HepG2 (cell line): ENCODE results near the gene MTREX. TPM values are rescaled to one million over a fixed set of nuclear protein-coding genes. Genes with fewer than 3 reads are reported as not detected.

Source experiments
- PAF1 ChIP-seq: IDR thresholded peaks from 2 replicates; pipeline ENCODE4 v1.6.1; 2016; ENCODE audit warnings: missing genetic modification reagents, missing compliant biosample characterization
- POLR2AphosphoS2 ChIP-seq: IDR thresholded peaks from 2 replicates; pipeline ENCODE4 v1.6.1; 2011; ENCODE audit warnings: low read depth, low read length, improper control_type of control experiment
- SRSF4 ChIP-seq: fragments of 200-400 bp; formaldehyde crosslinking; IDR thresholded peaks from one replicate; pipeline ENCODE4 v1.6.1; 2018; ENCODE audit warnings: mild to moderate bottlenecking, low read depth, low read length, moderate library complexity; ENCODE audit not compliant: poor library complexity, severe bottlenecking
- WIZ ChIP-seq: sonication (generic); formaldehyde crosslinking; IDR thresholded peaks from 2 replicates; pipeline ENCODE4 v1.5.1; 2020; ENCODE audit warnings: mild to moderate bottlenecking, missing genetic modification reagents
- ZNF484 ChIP-seq: sonication (generic); formaldehyde crosslinking; IDR thresholded peaks from 2 replicates; pipeline ENCODE4 v1.5.1; 2020; ENCODE audit warnings: mild to moderate bottlenecking, low read depth, missing genetic modification reagents, borderline replicate concordance
- polyA plus RNA-seq, 8 experiments: library from polyadenylated mRNA; depleted of rRNA in 3 of 8; stranded (reverse) in 7 of 8; unstranded in 1 of 8; fragments of >200 nt; fragmentation: Illumina TruSeq in 4 of 8; extraction: Trizol in 4 of 8; gene quantifications; 2 replicates each; pipeline versions ENCODE4 v1.2.1 to v1.2.3, GENCODE V29; 2011 to 2016; ENCODE audit warnings: low read depth in 4 of 8, missing spikeins in 1 of 8, mixed read lengths in 1 of 8; ENCODE audit not compliant: insufficient read depth in 1 of 8
- total RNA-seq, 5 experiments: library from RNA; depleted of rRNA; stranded (reverse); fragments of >200 nt; fragmentation: Illumina TruSeq; extraction: Trizol; gene quantifications; 2 replicates each; pipeline ENCODE4 v1.2.3, GENCODE V29; 2016; ENCODE audit warnings: low read depth in 1 of 5
- TF ChIP-seq, protein P1 (sequence below): sonication (generic); formaldehyde crosslinking; IDR thresholded peaks from 2 replicates; pipeline ENCODE4 v1.5.1; 2020; ENCODE audit warnings: mild to moderate bottlenecking, missing genetic modification reagents, borderline replicate concordance
- TF ChIP-seq, protein P2 (sequence below): IDR thresholded peaks from 2 replicates; pipeline ENCODE4 v1.6.1; 2016; ENCODE audit warnings: mild to moderate bottlenecking
- TF ChIP-seq, protein P3 (sequence below): sonication (generic); formaldehyde crosslinking; IDR thresholded peaks from 2 replicates; pipeline ENCODE4 v1.8.1; 2023; ENCODE audit warnings: mild to moderate bottlenecking, inconsistent platforms, moderate library complexity, missing genetic modification reagents, borderline replicate concordance
- TF ChIP-seq, protein P4 (sequence below): sonication (generic); formaldehyde crosslinking; IDR thresholded peaks from 2 replicates; pipeline ENCODE4 v1.8.0; 2022; ENCODE audit warnings: mild to moderate bottlenecking, missing genetic modification reagents, moderate library complexity
- TF ChIP-seq, protein P5 (sequence below): sonication (generic); formaldehyde crosslinking; IDR thresholded peaks from 2 replicates; pipeline ENCODE4 v1.5.1; 2020; ENCODE audit warnings: mild to moderate bottlenecking, missing genetic modification reagents, borderline replicate concordance
- TF ChIP-seq, protein P6 (sequence below): IDR thresholded peaks from 2 replicates; pipeline ENCODE4 v1.6.1; 2016; ENCODE audit warnings: low read depth
- TF ChIP-seq, protein P7 (sequence below): sonication (generic); formaldehyde crosslinking; IDR thresholded peaks from 2 replicates; pipeline ENCODE4 v1.9.0; 2021; ENCODE audit warnings: missing genetic modification reagents, borderline replicate concordance
- TF ChIP-seq, protein P8 (sequence below): sonication (generic); formaldehyde crosslinking; IDR thresholded peaks from 2 replicates; pipeline ENCODE4 v1.5.1; 2020; ENCODE audit warnings: mild to moderate bottlenecking, moderate library complexity, missing genetic modification reagents

Gene MTREX
- total and polyA plus RNA-seq, 2 of the 13 experiments (the other 11 are each of a cell fraction or from before 2014, with no cell fraction given) = 16.4 to 91.5 TPM

DNA sequence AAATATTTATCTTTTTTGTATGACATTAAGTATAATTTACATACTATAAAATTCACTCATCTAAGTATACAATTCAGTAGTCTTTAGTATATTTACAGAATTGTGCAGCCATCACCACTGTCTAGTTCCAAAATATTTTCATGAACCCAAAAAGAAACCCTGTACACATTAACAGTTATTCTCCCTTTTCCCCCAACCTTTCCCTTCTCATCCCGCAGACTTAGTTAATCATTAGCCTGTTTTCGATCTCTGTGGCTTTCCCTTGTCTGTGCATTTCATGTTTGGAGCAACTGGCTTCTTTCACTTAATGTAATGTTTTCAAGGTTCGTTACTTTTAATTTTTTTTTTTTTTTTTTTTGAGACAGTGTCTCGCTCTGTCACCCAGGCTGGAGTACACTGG is 37.5 kb downstream of the MTREX start (continued):
- TF ChIP-seq, protein P1, sequence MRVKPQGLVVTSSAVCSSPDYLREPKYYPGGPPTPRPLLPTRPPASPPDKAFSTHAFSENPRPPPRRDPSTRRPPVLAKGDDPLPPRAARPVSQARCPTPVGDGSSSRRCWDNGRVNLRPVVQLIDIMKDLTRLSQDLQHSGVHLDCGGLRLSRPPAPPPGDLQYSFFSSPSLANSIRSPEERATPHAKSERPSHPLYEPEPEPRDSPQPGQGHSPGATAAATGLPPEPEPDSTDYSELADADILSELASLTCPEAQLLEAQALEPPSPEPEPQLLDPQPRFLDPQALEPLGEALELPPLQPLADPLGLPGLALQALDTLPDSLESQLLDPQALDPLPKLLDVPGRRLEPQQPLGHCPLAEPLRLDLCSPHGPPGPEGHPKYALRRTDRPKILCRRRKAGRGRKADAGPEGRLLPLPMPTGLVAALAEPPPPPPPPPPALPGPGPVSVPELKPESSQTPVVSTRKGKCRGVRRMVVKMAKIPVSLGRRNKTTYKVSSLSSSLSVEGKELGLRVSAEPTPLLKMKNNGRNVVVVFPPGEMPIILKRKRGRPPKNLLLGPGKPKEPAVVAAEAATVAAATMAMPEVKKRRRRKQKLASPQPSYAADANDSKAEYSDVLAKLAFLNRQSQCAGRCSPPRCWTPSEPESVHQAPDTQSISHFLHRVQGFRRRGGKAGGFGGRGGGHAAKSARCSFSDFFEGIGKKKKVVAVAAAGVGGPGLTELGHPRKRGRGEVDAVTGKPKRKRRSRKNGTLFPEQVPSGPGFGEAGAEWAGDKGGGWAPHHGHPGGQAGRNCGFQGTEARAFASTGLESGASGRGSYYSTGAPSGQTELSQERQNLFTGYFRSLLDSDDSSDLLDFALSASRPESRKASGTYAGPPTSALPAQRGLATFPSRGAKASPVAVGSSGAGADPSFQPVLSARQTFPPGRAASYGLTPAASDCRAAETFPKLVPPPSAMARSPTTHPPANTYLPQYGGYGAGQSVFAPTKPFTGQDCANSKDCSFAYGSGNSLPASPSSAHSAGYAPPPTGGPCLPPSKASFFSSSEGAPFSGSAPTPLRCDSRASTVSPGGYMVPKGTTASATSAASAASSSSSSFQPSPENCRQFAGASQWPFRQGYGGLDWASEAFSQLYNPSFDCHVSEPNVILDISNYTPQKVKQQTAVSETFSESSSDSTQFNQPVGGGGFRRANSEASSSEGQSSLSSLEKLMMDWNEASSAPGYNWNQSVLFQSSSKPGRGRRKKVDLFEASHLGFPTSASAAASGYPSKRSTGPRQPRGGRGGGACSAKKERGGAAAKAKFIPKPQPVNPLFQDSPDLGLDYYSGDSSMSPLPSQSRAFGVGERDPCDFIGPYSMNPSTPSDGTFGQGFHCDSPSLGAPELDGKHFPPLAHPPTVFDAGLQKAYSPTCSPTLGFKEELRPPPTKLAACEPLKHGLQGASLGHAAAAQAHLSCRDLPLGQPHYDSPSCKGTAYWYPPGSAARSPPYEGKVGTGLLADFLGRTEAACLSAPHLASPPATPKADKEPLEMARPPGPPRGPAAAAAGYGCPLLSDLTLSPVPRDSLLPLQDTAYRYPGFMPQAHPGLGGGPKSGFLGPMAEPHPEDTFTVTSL (CRISPR knock-in tag) = no peak
- no peak for TF ChIP-seq WIZ (CRISPR knock-in tag)
- TF ChIP-seq, protein P2, sequence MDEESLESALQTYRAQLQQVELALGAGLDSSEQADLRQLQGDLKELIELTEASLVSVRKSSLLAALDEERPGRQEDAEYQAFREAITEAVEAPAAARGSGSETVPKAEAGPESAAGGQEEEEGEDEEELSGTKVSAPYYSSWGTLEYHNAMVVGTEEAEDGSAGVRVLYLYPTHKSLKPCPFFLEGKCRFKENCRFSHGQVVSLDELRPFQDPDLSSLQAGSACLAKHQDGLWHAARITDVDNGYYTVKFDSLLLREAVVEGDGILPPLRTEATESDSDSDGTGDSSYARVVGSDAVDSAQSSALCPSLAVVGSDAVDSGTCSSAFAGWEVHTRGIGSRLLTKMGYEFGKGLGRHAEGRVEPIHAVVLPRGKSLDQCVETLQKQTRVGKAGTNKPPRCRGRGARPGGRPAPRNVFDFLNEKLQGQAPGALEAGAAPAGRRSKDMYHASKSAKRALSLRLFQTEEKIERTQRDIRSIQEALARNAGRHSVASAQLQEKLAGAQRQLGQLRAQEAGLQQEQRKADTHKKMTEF (CRISPR knock-in tag) = no peak
- TF ChIP-seq, protein P3, sequence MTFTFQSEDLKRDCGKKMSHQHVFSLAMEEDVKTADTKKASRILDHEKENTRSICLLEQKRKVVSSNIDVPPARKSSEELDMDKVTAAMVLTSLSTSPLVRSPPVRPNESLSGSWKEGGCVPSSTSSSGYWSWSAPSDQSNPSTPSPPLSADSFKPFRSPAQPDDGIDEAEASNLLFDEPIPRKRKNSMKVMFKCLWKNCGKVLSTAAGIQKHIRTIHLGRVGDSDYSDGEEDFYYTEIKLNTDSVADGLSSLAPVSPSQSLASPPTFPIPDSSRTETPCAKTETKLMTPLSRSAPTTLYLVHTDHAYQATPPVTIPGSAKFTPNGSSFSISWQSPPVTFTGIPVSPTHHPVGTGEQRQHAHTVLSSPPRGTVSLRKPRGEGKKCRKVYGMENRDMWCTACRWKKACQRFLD (CRISPR knock-in tag) = no peak
- TF ChIP-seq SRSF4 = no peak
- TF ChIP-seq, protein P4, sequence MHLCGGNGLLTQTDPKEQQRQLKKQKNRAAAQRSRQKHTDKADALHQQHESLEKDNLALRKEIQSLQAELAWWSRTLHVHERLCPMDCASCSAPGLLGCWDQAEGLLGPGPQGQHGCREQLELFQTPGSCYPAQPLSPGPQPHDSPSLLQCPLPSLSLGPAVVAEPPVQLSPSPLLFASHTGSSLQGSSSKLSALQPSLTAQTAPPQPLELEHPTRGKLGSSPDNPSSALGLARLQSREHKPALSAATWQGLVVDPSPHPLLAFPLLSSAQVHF = no peak
- TF ChIP-seq PAF1 (CRISPR knock-in tag) = no peak
- no peak for TF ChIP-seq ZNF484
- TF ChIP-seq, protein P5, sequence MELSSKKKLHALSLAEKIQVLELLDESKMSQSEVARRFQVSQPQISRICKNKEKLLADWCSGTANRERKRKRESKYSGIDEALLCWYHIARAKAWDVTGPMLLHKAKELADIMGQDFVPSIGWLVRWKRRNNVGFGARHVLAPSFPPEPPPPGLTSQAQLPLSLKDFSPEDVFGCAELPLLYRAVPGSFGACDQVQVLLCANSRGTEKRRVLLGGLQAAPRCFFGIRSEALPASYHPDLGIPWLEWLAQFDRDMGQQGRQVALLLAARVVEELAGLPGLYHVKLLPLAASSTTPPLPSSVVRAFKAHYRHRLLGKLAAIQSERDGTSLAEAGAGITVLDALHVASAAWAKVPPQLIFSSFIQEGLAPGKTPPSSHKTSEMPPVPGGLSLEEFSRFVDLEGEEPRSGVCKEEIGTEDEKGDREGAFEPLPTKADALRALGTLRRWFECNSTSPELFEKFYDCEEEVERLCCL (CRISPR knock-in tag) = no peak
- TF ChIP-seq, protein P6, sequence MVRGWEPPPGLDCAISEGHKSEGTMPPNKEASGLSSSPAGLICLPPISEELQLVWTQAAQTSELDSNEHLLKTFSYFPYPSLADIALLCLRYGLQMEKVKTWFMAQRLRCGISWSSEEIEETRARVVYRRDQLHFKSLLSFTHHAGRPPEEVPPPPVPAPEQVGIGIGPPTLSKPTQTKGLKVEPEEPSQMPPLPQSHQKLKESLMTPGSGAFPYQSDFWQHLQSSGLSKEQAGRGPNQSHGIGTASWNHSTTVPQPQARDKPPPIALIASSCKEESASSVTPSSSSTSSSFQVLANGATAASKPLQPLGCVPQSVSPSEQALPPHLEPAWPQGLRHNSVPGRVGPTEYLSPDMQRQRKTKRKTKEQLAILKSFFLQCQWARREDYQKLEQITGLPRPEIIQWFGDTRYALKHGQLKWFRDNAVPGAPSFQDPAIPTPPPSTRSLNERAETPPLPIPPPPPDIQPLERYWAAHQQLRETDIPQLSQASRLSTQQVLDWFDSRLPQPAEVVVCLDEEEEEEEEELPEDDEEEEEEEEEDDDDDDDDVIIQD (CRISPR knock-in tag) = peak; percentile 87; the same call in 1 of the 2 replicates
- TF ChIP-seq, protein P7, sequence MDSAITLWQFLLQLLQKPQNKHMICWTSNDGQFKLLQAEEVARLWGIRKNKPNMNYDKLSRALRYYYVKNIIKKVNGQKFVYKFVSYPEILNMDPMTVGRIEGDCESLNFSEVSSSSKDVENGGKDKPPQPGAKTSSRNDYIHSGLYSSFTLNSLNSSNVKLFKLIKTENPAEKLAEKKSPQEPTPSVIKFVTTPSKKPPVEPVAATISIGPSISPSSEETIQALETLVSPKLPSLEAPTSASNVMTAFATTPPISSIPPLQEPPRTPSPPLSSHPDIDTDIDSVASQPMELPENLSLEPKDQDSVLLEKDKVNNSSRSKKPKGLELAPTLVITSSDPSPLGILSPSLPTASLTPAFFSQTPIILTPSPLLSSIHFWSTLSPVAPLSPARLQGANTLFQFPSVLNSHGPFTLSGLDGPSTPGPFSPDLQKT (CRISPR knock-in tag) = no peak
- TF ChIP-seq POLR2AphosphoS2 = no peak
- TF ChIP-seq, protein P8, sequence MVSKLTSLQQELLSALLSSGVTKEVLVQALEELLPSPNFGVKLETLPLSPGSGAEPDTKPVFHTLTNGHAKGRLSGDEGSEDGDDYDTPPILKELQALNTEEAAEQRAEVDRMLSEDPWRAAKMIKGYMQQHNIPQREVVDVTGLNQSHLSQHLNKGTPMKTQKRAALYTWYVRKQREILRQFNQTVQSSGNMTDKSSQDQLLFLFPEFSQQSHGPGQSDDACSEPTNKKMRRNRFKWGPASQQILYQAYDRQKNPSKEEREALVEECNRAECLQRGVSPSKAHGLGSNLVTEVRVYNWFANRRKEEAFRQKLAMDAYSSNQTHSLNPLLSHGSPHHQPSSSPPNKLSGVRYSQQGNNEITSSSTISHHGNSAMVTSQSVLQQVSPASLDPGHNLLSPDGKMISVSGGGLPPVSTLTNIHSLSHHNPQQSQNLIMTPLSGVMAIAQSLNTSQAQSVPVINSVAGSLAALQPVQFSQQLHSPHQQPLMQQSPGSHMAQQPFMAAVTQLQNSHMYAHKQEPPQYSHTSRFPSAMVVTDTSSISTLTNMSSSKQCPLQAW (CRISPR knock-in tag) = peak; percentile 47; the same call in 1 of the 2 replicates
